Breast epithelium (tissue), 4 donors: Measurements from ENCODE around the gene CCDC201. TPM values are rescaled to one million over a fixed set of nuclear protein-coding genes. Genes with fewer than 3 reads are reported as not detected.

Source experiments
- DNase-seq, 2 donors: peaks; one replicate each; pipeline ENCODE4 v3.0.0-alpha.2; 2019; ENCODE audit warnings: low spot score in 2 of 2
- H3K27ac ChIP-seq, 2 donors: fragments of 200-600 bp; sonication (generic) in 1 of 2; one replicate each; pipeline ENCODE4 v1.5.1; 2016 to 2019; ENCODE audit warnings: mild to moderate bottlenecking in 1 of 2
- H3K27me3 ChIP-seq, 2 donors: fragments of 200-600 bp; sonication (generic) in 1 of 2; one replicate each; pipeline versions ENCODE4 v1.5.1 to v1.6.0; 2017 to 2019; ENCODE audit warnings: control low read depth in 1 of 2, mild to moderate bottlenecking in 1 of 2
- H3K36me3 ChIP-seq: fragments of 200-600 bp; one replicate; pipeline ENCODE4 v1.5.1; 2019
- H3K4me1 ChIP-seq, 2 donors: fragments of 200-600 bp; sonication (generic); one replicate each; pipeline ENCODE4 v1.5.1; 2016 to 2019; ENCODE audit warnings: control low read depth in 1 of 2
- H3K4me3 ChIP-seq, 3 donors: fragments of 200-600 bp; sonication (generic); 1 replicate in 2 of 3; 2 replicates in 1 of 3; pipeline ENCODE4 v1.5.1; 2016 to 2019; ENCODE audit warnings: mild to moderate bottlenecking in 3 of 3, moderate library complexity in 2 of 3
- H3K9me3 ChIP-seq, 2 donors: fragments of 200-600 bp; sonication (generic) in 1 of 2; one replicate each; pipeline ENCODE4 v1.5.1; 2016 to 2019; ENCODE audit warnings: control low read depth in 1 of 2
- POLR2A ChIP-seq: fragments of 450-650 bp; IDR thresholded peaks from one replicate; pipeline ENCODE4 v1.6.1; 2016; ENCODE audit warnings: antibody characterized with exemption, mild to moderate bottlenecking, moderate library complexity
- POLR2AphosphoS5 ChIP-seq, 3 donors: sonication (generic); formaldehyde crosslinking; IDR thresholded peaks; one replicate each; pipeline ENCODE4 v1.6.1; 2017; ENCODE audit warnings: antibody characterized with exemption in 3 of 3
- intact Hi-C: fragments of 100-400 bp; cut with DNase I; formaldehyde crosslinking; loops from one replicate; pipeline ENCODE4 v1.15.1; 2023; ENCODE audit warnings: low total_unique reads
- total RNA-seq, 3 donors: library from RNA; depleted of rRNA; stranded (reverse); fragments of >200 nt; gene quantifications; one replicate each; pipeline ENCODE4 v1.1.0, GENCODE V29; 2016
- TF ChIP-seq, protein P1 (sequence below), 3 donors: fragments of 450-650 bp; IDR thresholded peaks; one replicate each; pipeline ENCODE4 v1.5.1; 2016 to 2017; ENCODE audit warnings: antibody characterized with exemption in 3 of 3, mild to moderate bottlenecking in 3 of 3, moderate library complexity in 3 of 3

CCDC201 gene, protein sequence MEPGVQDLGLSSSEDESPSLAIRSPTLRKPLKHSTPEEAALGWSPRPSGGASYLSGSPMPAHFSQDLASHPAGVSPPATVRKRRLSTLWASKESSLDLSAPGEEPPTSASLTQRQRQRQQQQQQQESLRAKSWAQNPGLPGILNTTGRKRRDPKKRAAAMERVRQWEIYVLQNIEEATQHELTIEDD
- total RNA-seq = not detected

DNA sequence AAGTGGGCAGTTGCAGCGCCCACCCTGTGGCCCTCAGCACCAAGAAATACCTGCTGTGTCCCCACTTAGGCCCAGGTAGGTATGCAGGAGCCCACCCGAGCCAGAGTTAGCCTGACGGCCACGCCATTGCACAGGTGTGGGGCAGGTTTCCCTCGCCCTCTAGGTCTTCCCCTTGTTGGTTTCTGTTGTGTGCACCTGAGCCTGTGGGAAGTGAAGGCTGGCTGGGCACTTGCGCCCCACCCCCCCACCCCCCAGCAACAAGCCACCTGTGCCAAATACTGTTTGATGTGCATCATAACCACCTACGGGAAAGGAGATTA, at the start of gene CCDC201:
Gene CCDC201 (minus strand): TSS at position 48 of the 320 bp plus-strand sequence. CDS start 75 bp downstream, outside the sequence.
- Histone ChIP-seq H3K27me3 (no peaks in the 10 kb centered on the region), H3K36me3 (no peaks in the 10 kb centered on the region)

DNA sequence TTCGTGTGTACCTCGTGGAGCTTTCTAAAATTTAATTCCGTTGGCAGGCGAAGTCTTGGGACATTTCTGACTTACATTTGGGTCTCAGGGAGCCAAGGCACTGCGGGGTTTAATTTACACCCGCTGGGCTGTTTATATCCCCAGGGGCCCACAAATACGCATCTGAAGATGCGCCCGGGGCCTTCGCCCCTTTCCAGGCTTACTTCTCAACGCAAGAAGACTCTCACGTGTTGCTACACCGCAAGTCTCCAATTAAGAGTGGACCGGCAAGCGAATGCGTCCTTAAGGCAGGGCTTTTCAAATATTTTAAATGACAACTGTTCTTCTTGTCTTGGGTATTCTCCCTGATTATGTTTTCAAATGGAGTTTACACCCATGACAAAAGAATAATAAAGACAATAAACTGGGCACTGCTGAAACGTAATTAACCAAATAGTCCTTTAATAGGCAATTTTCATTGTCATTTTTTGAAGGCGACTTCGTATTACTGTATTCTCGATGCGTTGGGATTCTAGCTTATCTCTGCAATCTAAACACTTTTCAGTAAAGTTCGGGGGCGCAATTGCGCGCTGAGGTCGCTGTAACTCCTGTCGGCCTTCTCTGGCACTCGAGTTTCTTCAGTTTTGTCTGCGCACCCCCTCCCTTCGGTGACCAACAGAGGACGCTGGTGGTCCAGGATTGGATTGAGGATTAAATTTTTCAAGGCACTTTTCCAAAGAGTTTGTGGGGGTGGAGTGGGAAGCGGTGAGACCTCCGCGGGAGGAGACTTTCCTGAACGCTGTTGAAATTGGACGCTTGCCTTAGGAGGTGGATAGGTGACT, 49.0 kb upstream of the CCDC201 start:
- Histone ChIP-seq H3K36me3 (no peaks in the 10 kb centered on the region), H3K27ac (peak overlapping the region in 1 of 2 donors; percentile 2), H3K4me1 (peaks cover 0 to 7% of the 10 kb centered on the region in 2 donors), H3K9me3 (no peaks in the 10 kb centered on the region), H3K27me3 (no peaks in the 10 kb centered on the region), H3K4me3 (peak overlapping the region; percentile 61 to 72 (median 62))
- peak in 2 of 3 donors; percentile 15 to 25 for TF ChIP-seq POLR2AphosphoS5 (IDR thresholded peaks at IDR 0.05)
- TF ChIP-seq POLR2A = no peak
- TF ChIP-seq, protein P1, sequence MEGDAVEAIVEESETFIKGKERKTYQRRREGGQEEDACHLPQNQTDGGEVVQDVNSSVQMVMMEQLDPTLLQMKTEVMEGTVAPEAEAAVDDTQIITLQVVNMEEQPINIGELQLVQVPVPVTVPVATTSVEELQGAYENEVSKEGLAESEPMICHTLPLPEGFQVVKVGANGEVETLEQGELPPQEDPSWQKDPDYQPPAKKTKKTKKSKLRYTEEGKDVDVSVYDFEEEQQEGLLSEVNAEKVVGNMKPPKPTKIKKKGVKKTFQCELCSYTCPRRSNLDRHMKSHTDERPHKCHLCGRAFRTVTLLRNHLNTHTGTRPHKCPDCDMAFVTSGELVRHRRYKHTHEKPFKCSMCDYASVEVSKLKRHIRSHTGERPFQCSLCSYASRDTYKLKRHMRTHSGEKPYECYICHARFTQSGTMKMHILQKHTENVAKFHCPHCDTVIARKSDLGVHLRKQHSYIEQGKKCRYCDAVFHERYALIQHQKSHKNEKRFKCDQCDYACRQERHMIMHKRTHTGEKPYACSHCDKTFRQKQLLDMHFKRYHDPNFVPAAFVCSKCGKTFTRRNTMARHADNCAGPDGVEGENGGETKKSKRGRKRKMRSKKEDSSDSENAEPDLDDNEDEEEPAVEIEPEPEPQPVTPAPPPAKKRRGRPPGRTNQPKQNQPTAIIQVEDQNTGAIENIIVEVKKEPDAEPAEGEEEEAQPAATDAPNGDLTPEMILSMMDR (IDR thresholded peaks at IDR 0.05) = peak; percentile 21 to 80 (median 67)
- no peak for DNase-seq
- intact Hi-C loops = loop anchor here (5.0 kb wide), 1 partner anchor 1260 kb away; no protein-coding TSS in a partner anchor

More for the DNA sequence above, at the start of gene CCDC201:
- TF ChIP-seq POLR2A = no peak
- TF ChIP-seq POLR2AphosphoS5 (IDR thresholded peaks at IDR 0.05) = no peak
- TF ChIP-seq, protein P1 (IDR thresholded peaks at IDR 0.05) = no peak
- Histone ChIP-seq H3K4me3 (no peak within 1 kb of the TSS), H3K9me3 (peaks cover 2 to 7% of the 10 kb centered on the region in 2 donors), H3K27ac (no peak within 1 kb of the TSS), H3K4me1 (no peaks in the 10 kb centered on the region)
- no peak for DNase-seq
- intact Hi-C loops = no loop called here

DNA sequence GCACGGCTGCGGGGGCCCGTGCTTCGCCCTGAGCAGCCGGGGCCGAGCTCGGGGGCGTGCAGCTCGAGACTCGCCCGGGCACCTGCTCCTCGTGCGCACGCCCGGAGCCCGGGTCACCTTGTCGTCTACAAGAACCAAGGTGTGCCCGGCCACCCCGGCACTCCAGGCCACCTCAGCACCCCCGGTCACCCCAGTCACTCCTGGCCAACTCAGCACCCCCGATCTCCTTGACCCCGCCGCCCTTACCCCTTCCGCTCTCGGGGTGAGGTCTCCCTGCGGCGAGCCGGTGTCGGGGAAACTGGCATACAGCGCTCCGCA, 48.5 kb upstream of the CCDC201 start:
- TF ChIP-seq, protein P1 (IDR thresholded peaks at IDR 0.05) = no peak
- TF ChIP-seq POLR2AphosphoS5 (IDR thresholded peaks at IDR 0.05) (no peak), POLR2A (no peak)
- no peaks in the 10 kb centered on the region for H3K27me3 ChIP-seq
- peaks cover 0 to 7% of the 10 kb centered on the region in 2 donors for H3K4me1 ChIP-seq
- no peak for DNase-seq
- no peaks in the 10 kb centered on the region for H3K9me3 ChIP-seq
- intact Hi-C loops = loop anchor here (5.0 kb wide), 1 partner anchor 1261 kb away; no protein-coding TSS in a partner anchor
- peak overlapping the region in 1 of 2 donors; percentile 2 for H3K27ac ChIP-seq
- peak overlapping the region; percentile 61 to 72 (median 62) for H3K4me3 ChIP-seq
- no peaks in the 10 kb centered on the region for H3K36me3 ChIP-seq

DNA sequence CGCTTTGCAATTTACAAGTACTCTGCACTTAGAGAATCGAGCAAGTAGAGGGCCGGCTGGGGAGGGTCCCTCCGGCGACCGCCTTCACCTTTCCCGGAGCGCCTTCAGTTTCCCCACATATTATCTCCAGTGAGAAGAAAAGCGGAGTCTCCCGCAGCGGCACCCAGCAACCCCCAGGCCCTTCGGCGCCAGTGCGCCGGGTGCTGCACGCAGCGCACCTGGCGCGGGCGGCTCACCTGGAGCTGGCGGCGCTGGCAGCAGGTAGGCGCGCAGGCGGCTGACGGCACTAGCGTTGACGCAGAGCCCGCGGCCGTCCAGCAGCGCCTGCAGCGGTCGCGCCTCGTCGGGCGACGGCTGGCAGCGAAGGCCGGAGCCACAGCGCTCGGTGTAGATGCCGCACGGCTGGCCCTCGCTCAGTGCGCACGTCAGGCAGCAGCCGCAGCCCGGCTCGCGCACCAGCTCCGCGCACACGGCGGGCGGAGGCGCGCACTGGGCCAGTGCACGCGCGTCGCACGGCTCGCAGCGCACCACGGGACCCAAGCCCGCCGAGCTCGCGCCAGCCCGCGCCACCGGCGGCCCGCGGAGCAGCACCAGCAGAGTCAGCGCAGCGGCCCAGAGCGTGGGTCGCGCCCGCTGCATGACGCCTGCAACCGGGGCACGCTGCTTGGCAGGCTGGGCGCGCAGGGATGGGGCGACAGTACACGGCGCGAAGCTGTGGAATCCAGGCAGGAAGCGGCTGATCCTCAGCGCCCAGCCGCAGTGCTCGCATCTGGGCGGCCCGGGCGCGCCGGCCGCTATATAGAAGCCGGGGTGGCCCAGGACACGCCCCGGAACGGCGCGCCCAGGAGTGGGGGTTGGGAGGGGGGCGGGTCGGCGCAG, 47.9 kb upstream of the CCDC201 start, which contains the start of gene IGFBP3:
Gene IGFBP3 (minus strand): TSS at position 771 of the 879 bp plus-strand sequence. CDS start 132 bp downstream, at position 639.
- intact Hi-C loops = loop anchor here (5.0 kb wide), 1 partner anchor 1262 kb away; no protein-coding TSS in a partner anchor

More for the DNA sequence above, 47.9 kb upstream of the CCDC201 start, which contains the start of gene IGFBP3:
- TF ChIP-seq, protein P1 (IDR thresholded peaks at IDR 0.05) = no peak
- TF ChIP-seq POLR2AphosphoS5 (IDR thresholded peaks at IDR 0.05) (no peak), POLR2A (no peak)
- DNase-seq = no peak
- H3K4me1 ChIP-seq = peaks cover 0 to 7% of the 10 kb centered on the region in 2 donors
- H3K36me3 ChIP-seq = no peaks in the 10 kb centered on the region
- peak within 1 kb of the TSS; percentile 61 to 72 (median 62) for H3K4me3 ChIP-seq
- peak within 1 kb of the TSS; percentile 20 to 35 for H3K27ac ChIP-seq
- H3K27me3 ChIP-seq = no peaks in the 10 kb centered on the region
- H3K9me3 ChIP-seq = no peaks in the 10 kb centered on the region
